Fibroblast of skin of back (primary cell): ENCODE measurements around the gene MICALL2.
"Not testable (repeated sequence)": the region's sequence is repeated elsewhere in the genome, so short reads cannot be mapped to it uniquely, and the experiment has no call there.

Source experiments
- DNase-seq: peaks from one replicate; pipeline ENCODE4 v3.0.0-alpha.2; 2013

The MICALL2 gene

GRCh38 chr7:1447551-1448244 lies 11.6 kb downstream of the MICALL2 start:
- no peak for DNase-seq

DNA sequence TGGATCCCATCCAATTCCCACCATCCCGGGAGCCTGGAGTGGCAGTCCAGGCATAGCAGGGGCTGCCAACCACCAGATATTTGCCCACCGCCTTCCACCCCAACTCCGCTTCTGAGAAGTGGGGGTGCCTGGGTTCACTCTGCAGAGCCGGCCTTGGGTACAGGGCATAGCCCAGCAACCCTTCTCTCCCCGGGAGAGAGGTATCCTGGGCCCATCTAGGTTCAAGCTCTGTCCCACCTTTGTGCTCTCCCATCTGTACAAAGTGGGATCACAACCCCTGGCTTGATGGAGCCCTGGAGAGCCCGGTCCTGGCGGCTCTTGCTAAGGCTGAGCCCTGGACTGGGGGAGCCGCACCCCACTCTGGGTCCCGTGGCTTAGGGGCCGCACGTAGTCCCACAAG lies 12.2 kb downstream of the MICALL2 start:
- no peak for DNase-seq

DNA sequence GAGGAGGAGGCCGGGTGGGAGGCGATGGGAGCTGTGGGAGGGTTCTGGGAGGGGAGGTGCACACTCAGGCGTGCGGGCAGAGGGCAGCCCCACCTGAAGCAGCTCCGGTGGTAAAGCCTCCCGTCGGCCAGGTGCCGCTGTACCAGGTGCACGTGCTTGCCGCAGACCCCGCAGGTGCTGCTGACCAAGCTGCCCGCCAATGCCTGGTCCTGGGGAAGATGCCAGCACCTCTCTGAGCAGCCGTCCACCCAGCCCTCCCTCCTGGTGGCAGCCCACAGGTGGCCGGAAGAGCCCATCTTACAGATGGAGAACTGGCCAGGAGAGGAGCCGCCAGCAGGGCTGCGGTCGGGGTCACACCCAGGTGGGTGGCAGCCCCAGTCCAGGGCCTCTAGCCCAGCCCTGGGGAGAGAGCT lies 12.6 kb downstream of the MICALL2 start:
- no peak for DNase-seq

DNA sequence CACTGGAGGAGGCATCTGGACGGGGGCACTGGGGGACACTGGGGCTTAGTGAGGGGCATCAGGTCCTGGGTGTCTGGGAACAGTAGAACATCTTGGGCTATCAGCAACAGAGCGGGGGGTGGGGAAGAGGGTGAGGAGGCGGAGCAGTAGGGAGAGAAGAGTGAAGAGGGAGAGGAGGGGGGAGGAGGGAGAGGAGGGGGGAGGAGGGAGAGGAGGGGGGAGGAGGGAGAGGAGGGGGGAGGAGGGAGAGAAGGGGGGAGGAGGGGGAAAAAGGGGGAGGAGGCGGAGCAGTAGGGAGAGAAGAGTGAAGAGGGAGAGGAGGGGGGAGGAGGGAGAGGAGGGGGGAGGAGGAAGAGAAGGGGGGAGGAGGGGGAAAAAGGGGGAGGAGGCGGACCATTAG lies 13.2 kb downstream of the MICALL2 start:
- DNase-seq = peak; percentile 30

- no peak for DNase-seq
Measured at GRCh38 chr7:1445341-1445740, 13.9 kb downstream of the MICALL2 start.

DNA sequence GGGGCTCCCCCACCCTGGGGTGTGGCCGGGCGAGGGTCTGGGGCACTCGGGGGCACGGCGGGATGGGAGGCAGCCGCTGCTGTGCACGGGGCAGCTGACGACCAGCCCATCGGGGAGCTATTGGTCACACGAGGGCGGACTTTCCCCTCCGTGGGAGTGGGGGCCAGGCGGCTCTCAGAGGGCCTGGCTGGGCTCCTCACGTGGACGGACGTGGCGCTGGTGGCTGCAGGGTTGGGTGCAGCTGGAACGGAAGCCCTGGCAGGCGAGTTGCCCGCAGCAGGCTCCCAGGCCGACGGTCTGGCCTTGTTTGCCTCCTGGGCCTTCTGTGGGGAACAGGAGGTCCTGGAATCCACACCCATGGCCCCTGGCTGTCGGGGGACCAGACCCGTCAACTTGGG lies 14.3 kb downstream of the MICALL2 start:
- no peak for DNase-seq

DNA sequence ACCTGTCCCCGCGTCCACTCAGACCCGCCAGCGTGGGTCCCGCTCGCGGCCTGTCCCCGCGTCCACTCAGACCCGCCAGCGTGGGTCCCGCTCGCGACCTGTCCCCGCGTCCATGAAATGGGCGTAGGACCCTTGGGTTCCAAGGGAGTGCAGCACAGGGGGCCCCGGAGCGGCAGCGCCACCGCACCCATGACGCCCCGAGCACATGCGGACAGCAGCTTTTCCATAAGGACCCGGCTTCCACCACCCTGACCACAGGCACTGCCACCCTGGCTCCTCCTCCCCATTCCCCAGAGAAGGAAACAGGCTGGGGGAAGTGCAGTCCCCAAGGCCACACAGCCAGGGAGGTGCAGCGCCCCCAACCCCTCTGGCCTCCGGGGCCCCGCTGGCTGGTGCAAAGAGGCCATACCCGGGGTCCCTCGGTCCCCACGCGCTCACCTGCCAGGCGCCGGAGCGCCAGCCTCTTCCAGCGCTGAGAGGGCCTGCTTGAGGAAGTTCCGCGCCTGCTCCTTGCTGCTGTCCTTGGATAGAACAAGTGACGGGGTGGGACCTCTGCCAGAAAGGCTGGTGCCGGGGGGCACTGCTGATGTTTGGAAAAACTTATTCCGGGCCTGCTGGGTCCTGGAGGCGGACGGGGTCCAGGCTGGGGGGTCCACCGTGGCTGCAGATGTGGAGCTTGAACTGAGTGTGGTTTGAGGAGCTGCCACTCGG lies 14.9 kb downstream of the MICALL2 start:
- no peak for DNase-seq

DNA sequence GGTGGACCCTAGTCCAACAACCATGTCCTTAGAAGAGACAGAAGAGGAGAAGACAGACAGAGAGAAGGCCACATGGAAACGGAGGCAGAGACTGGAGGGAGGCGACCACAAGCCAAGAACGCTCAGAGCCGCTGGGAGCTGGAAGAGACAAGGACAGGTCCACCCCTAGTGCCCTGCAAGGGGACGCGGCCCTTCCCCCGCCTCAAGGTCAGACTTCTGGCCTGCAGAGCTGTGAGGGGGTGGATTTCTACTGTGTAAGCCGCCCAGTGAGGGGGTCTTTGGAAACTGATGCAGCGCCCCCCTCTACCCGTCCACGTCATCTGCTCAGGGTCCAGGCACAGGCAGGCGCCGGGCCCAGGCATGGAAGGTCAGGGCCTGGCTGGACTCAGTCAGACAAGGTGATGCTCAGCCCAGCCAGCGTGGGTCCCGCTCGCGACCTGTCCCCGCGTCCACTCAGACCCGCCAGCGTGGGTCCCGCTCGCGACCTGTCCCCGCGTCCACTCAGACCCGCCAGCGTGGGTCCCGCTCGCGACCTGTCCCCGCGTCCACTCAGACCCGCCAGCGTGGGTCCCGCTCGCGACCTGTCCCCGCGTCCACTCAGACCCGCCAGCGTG lies 15.6 kb downstream of the MICALL2 start:
- not testable (repeated sequence) for DNase-seq

- no peak for DNase-seq
Measured at GRCh38 chr7:1442355-1443124, 16.7 kb downstream of the MICALL2 start.

- no peak for DNase-seq
Measured at GRCh38 chr7:1441615-1442354, 17.5 kb downstream of the MICALL2 start.

DNA sequence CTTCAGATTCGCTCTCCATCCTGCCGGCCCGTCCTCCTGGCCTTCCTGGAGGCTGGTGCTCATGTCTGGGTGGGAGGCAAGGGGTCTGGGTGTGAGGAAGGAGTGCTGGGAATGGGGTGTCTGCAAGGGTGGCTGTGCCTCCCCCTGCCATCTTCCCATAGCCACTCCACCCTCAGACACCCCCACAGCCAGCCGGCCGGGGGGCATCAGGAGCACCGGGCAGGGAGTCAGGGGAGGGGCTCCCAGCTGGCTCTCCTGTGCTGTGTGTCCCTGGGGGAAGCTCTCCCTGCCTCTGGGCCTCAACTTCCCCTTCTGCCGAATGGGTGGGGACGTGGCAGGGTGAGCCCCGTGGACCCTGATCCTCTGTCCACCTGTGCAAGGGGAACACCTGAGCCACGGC lies 18.6 kb downstream of the MICALL2 start:
- DNase-seq = no peak

DNA sequence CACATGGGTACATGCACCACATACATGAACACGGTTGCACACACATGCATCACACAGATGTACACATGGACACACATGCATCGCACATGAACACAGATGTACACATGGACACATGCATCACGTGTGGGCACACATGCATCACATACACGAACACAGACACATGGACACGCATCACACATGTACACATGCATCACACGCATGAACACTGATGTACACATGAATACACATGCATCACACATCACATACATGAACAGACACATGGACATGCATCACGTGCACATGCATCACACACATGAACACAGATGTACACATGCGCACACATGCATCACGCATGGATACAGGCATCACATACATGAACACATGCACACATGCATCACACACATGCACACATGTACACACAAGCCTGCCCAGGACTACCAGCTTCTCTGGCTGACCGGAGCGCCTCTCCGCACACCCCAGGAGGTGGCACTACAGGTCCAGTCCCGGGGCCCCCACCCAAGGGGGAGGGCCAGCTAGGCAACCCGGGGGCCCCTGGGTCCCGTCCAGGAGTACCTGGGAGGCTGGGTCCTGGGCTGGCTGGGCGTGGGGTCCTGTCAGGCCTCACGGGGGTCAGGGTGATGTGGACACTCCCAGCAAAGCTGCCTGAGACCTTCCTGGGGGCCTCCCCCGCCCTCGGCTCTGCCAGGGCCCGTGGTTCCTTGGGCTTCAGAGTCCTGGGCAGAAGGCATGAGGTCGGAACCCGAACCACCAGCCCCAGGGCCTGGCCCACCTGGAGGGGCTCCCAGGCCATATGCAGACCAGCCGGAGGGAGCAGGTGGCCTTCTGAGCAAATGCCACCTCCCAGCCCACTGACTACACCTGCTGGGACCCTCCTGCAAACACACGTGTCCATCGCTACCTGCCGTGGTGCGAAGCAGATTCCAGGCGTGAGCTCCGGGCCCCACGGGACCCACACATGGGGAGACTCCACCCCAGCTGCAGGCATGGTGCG lies 19.6 kb downstream of the MICALL2 start:
- no peak for DNase-seq

DNA sequence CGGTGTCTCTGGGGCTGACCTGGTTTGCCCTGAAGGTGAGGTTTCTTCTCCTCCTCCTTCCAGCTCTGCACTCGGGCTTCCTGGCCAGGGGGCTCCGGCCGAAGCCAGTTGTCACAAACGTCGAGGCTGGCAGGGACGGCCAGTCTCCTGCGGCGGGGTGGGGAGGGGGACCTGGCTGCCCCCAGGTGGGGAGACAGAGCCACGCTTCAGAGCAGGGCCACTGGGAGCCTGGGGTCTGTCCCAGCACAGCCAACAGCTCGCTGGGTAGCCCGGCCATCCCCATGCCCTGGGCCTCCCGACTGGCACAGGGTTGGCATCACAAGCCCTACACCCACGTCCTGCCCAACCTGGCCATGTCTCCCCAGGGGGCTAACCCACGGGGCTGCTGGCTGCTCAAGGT lies 20.4 kb downstream of the MICALL2 start:
- no peak for DNase-seq

DNA sequence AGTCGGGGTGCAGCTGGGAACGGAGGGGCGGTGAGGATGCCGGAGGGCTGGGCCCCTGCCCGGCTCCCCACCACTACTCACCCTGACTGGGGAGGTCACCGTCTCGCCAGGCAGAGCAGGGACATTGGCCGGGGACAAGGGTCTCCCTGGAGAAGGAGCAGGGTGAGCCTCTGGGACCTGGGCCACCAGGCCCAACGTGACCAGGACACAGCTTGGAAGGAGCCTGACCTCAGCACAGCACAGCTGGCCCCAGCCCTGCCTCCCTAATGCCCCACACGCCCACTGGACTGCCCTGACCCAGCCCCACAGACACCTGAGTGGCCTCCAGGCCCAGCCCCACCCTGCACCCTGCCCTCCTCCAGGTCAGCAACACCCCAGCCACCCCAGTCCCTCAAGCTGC lies 21.1 kb downstream of the MICALL2 start:
- no peak for DNase-seq

GRCh38 chr7:1437155-1437880 lies 22.0 kb downstream of the MICALL2 start:
- no peak for DNase-seq

- DNase-seq = no peak
Measured at GRCh38 chr7:1436608-1437007, 22.7 kb downstream of the MICALL2 start.

- DNase-seq = no peak
Measured at GRCh38 chr7:1434891-1435670, 24.2 kb downstream of the MICALL2 start.

- no peak for DNase-seq
Measured at GRCh38 chr7:1434165-1434718, 25.0 kb downstream of the MICALL2 start.
